OCI-LY3 (cell line): ENCODE measurements around the gene YBX2.

ENCODE experiments used
- H2AFZ ChIP-seq: fragments of 200-600, 300-600 bp; shearing (Covaris generic); 2 replicates; pipeline ENCODE4 v1.6.0; 2014; ENCODE audit warnings: antibody characterized with exemption, low read depth, low read length
- H3K27ac ChIP-seq: fragments of 200-600, 300-600 bp; sonication (generic); 2 replicates; pipeline ENCODE4 v1.5.1; 2014; ENCODE audit warnings: mild to moderate bottlenecking, low read length, moderate library complexity, mixed read lengths
- H3K27me3 ChIP-seq: fragments of 200-600, 300-600 bp; sonication (generic); 2 replicates; pipeline ENCODE4 v1.6.1; 2014; ENCODE audit warnings: low read depth, low read length, mixed read lengths
- H3K36me3 ChIP-seq: fragments of 200-600, 300-600 bp; sonication (generic); replicated peaks from 2 replicates; pipeline ENCODE3; 2014; ENCODE audit warnings: low read depth, low read length, mixed read lengths
- H3K4me1 ChIP-seq: fragments of 300-600, 200-600 bp; sonication (generic); 2 replicates; pipeline ENCODE4 v1.6.1; 2014; ENCODE audit warnings: low read length, mixed read lengths
- H3K4me2 ChIP-seq: fragments of 200-600, 300-600 bp; sonication (generic); 2 replicates; pipeline ENCODE4 v1.6.1; 2014; ENCODE audit warnings: low read length, mixed read lengths
- H3K4me3 ChIP-seq: fragments of 300-600, 200-600 bp; sonication (generic); 2 replicates; pipeline ENCODE4 v1.5.1; 2014; ENCODE audit warnings: antibody characterized with exemption, mild to moderate bottlenecking, low read length, moderate library complexity
- H3K79me2 ChIP-seq: fragments of 300-600, 200-600 bp; shearing (Covaris generic); 2 replicates; pipeline ENCODE4 v1.6.1; 2014; ENCODE audit warnings: mild to moderate bottlenecking, low read length, mixed read lengths
- H3K9ac ChIP-seq: fragments of 300-600, 200-600 bp; shearing (Covaris generic); 2 replicates; pipeline ENCODE4 v1.6.0; 2014; ENCODE audit warnings: mild to moderate bottlenecking, low read length, moderate library complexity
- H3K9me3 ChIP-seq: fragments of 200-600, 300-600 bp; shearing (Covaris generic); 2 replicates; pipeline ENCODE4 v1.6.1; 2014; ENCODE audit warnings: low read length, mixed read lengths; ENCODE audit not compliant: insufficient read depth
- H4K20me1 ChIP-seq: fragments of 200-600, 300-600 bp; sonication (generic); 2 replicates; pipeline ENCODE4 v1.6.1; 2016; ENCODE audit warnings: low read length, mixed read lengths; ENCODE audit not compliant: insufficient read depth
- CTCF ChIP-seq: fragments of 200-600, 300-600 bp; sonication (generic); IDR thresholded peaks from 2 replicates; pipeline ENCODE4 v1.5.1; 2014; ENCODE audit warnings: antibody characterized with exemption, low read length, low read depth
- EZH2phosphoT487 ChIP-seq: fragments of 200-600 bp; shearing (Covaris generic); IDR thresholded peaks from 2 replicates; pipeline ENCODE4 v1.6.1; 2018; ENCODE audit warnings: antibody characterized with exemption, mixed run types, low read depth

The YBX2 gene

DNA sequence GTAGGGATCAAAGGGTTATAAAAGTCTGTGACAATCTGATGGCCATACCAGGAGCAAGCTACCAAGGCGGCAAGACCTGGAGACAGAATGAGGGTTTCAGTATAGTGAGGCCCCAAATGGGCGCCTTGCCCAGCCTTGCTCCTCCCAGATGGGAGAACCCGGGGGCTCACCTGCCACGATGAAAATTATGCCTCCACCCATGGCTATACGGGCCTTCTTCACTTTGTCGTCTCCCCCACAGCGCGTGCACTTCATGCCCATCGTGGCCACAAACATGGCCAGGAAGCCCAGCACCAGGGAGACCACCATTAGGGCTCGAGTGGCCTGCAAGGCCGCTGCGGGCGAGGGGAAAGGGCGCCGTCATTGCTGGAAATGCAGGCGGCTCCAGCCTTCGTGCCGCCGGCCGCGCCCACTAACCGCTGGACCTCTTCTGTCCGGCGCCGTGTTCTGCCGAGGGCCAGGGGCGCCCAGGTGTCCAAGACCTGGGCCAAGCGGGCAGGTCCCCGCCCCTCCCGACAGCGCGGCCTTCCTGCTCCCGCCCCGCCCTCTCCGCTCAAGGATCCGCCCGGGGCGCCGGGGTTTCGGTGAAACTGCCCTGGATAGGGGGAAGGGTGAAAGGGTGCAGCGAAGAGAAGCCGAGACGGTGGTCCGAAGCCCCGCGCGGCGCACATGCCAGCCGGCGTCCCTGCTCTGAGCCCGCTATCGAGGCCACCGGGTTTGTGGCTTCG, 33.6 kb downstream of the YBX2 start:
- Histone ChIP-seq H3K27ac (no peak overlapping the region), H3K27me3 (no peaks in the 10 kb centered on the region), H3K36me3 (no peaks in the 10 kb centered on the region), H3K4me3 (no peak overlapping the region), H2AFZ (no peak overlapping the region), H3K79me2 (no peaks in the 10 kb centered on the region), H3K9ac (no peak overlapping the region), H4K20me1 (no peaks in the 10 kb centered on the region), H3K4me1 (0 out of 2 replicates have a peak, but pooled peaks cover 2% of the 10 kb centered on the region), H3K4me2 (no peak overlapping the region), H3K9me3 (no peaks in the 10 kb centered on the region)
- TF ChIP-seq CTCF (no peak), EZH2phosphoT487 (no peak)

DNA sequence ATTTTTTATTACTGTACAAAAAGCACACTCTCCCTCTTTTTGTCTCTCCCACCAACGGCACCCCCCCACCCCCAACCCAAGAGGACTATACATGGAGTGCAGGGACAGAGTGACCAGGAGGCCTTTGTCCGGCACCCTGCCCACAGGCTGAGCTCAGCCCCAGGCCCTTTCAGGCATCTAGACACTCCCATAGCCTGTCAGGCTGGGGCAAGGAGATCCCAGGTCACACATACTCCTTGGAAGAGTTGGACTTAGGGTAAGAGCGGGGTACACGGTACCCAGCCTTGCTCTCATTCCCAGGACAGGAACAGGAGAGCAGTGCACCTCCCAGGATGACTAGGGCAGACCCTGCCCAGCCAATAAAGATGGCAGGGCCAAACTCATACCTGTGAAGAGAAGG, 34.3 kb downstream of the YBX2 start:
- Histone ChIP-seq H4K20me1 (no peaks in the 10 kb centered on the region), H3K36me3 (peaks cover 2% of the 10 kb centered on the region), H3K9me3 (no peaks in the 10 kb centered on the region), H3K27me3 (no peaks in the 10 kb centered on the region), H3K4me1 (0 out of 2 replicates have a peak, but pooled peaks cover 2% of the 10 kb centered on the region), H3K79me2 (no peaks in the 10 kb centered on the region), H3K4me2 (no peak overlapping the region), H3K4me3 (no peak overlapping the region), H3K9ac (no peak overlapping the region), H2AFZ (no peak overlapping the region), H3K27ac (no peak overlapping the region)
- no peak for TF ChIP-seq EZH2phosphoT487

GRCh38 chr17:7259555-7259889, 34.9 kb downstream of the YBX2 start:
- H3K36me3 ChIP-seq: peaks cover 7% of the 10 kb centered on the region
- no peaks in the 10 kb centered on the region for H4K20me1 ChIP-seq
- no peak overlapping the region for H3K4me2 ChIP-seq
- no peaks in the 10 kb centered on the region for H3K79me2 ChIP-seq
- H3K9me3 ChIP-seq: no peaks in the 10 kb centered on the region
- H2AFZ ChIP-seq: no peak overlapping the region
- no peak overlapping the region for H3K4me3 ChIP-seq
- 0 out of 2 replicates have a peak, but pooled peaks cover 2% of the 10 kb centered on the region for H3K4me1 ChIP-seq
- TF ChIP-seq CTCF (no peak), EZH2phosphoT487 (no peak)
- H3K27me3 ChIP-seq: no peaks in the 10 kb centered on the region
- H3K27ac ChIP-seq: no peak overlapping the region
- H3K9ac ChIP-seq: no peak overlapping the region

DNA sequence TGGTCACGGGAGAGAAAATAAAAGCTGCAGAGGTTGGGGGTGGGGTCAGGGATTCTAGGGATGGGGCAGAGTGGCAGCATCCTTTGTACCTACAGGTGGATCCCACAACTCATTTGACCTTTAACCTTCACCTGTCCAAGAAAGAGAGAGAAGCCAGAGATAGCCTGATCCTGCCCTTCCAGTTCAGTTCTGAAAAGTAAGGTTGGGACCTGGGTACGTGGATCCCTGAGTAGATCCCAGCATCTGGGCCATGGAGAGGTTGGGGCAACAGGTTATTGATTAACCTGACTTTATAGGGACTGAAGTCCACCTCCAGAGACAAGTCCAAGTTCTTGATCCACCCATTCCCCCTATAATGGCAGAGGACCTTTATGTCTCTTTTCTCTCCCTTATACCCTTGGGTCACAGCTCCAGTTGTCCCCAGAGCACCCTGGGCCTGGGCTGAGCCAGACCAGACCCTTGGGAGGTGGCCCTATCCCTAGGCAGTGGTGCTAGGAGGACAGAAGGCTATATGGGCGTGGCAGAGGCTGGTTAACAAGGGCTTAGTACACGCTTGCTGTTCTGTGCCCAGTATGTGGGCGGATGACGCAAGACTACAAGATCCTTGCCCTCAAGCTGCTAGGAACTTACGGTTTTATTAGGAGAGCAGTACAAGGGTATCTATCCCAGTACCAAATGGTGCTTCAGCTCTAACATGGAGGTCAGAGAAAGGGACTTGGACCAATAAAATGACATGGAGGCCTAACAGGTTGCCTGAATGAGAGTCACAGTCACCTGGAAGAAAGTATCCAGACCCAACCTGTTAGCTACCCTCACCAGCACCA, 35.5 kb downstream of the YBX2 start:
- H4K20me1 ChIP-seq: no peaks in the 10 kb centered on the region
- TF ChIP-seq CTCF: no peak
- TF ChIP-seq EZH2phosphoT487: no peak
- H3K4me1 ChIP-seq: 0 out of 2 replicates have a peak, but pooled peaks cover 2% of the 10 kb centered on the region
- H3K4me2 ChIP-seq: no peak overlapping the region
- H3K27ac ChIP-seq: no peak overlapping the region
- no peaks in the 10 kb centered on the region for H3K79me2 ChIP-seq
- H3K36me3 ChIP-seq: peaks cover 13% of the 10 kb centered on the region
- H2AFZ ChIP-seq: no peak overlapping the region
- no peak overlapping the region for H3K4me3 ChIP-seq
- no peaks in the 10 kb centered on the region for H3K27me3 ChIP-seq
- H3K9me3 ChIP-seq: no peaks in the 10 kb centered on the region
- no peak overlapping the region for H3K9ac ChIP-seq
